KMS-11 (cell line): ENCODE measurements around the gene KIF16B.
"Not testable (repeated sequence)": the region's sequence is repeated elsewhere in the genome, so short reads cannot be mapped to it uniquely, and the experiment has no call there.

Experiments used
- H2AFZ ChIP-seq: fragments of 200-600 bp; sonication (generic); 2 replicates; pipeline ENCODE4 v1.6.1; 2016; ENCODE audit warnings: antibody characterized with exemption, mixed run types, low read depth
- H3K27ac ChIP-seq: fragments of 200-600 bp; sonication (generic); 2 replicates; pipeline ENCODE4 v1.6.1; 2016; ENCODE audit warnings: mild to moderate bottlenecking, mixed run types
- H3K27me3 ChIP-seq: fragments of 200-600 bp; sonication (generic); 2 replicates; pipeline ENCODE4 v1.6.1; 2017; ENCODE audit warnings: mild to moderate bottlenecking, low read depth, mixed run types, moderate library complexity; ENCODE audit not compliant: insufficient read depth
- H3K36me3 ChIP-seq: fragments of 200-600 bp; sonication (generic); 2 replicates; pipeline ENCODE4 v1.6.1; 2017; ENCODE audit warnings: mild to moderate bottlenecking, mixed run types; ENCODE audit not compliant: insufficient read depth
- H3K4me1 ChIP-seq: fragments of 200-600 bp; sonication (generic); 2 replicates; pipeline ENCODE4 v1.6.1; 2016; ENCODE audit warnings: mild to moderate bottlenecking, low read depth, mixed run types; ENCODE audit not compliant: poor library complexity, severe bottlenecking
- H3K4me2 ChIP-seq: fragments of 200-600 bp; sonication (generic); 2 replicates; pipeline ENCODE4 v1.7.0; 2016; ENCODE audit warnings: mild to moderate bottlenecking, mixed run types
- H3K4me3 ChIP-seq: fragments of 200-600 bp; sonication (generic); IDR thresholded peaks from 2 replicates; pipeline ENCODE4 v1.6.1; 2017; ENCODE audit warnings: low read depth, low read length, mixed read lengths; ENCODE audit not compliant: insufficient read depth
- H3K79me2 ChIP-seq: fragments of 200-600 bp; sonication (generic); 2 replicates; pipeline ENCODE4 v1.6.1; 2016; ENCODE audit warnings: low read depth, mixed run types; ENCODE audit not compliant: insufficient read depth
- H3K9ac ChIP-seq: fragments of 200-600 bp; sonication (generic); 2 replicates; pipeline ENCODE4 v1.6.1; 2016; ENCODE audit warnings: mild to moderate bottlenecking, mixed run types
- H4K20me1 ChIP-seq: fragments of 200-600 bp; sonication (generic); 2 replicates; pipeline ENCODE4 v1.6.1; 2016; ENCODE audit warnings: mild to moderate bottlenecking, mixed run types; ENCODE audit not compliant: insufficient read depth
- TF ChIP-seq, protein P1 (sequence below): fragments of 200-600 bp; sonication (generic); conservative IDR thresholded peaks from 2 replicates; pipeline ENCODE4 v1.6.1; 2017; ENCODE audit warnings: low read depth, mild to moderate bottlenecking, antibody characterized with exemption, low read length, moderate library complexity, mixed read lengths

Gene KIF16B

GRCh38 chr20:16596991-16597390 is 23.7 kb upstream of the KIF16B start:
- H3K4me2 ChIP-seq = no peak overlapping the region
- no peak overlapping the region for H3K9ac ChIP-seq
- TF ChIP-seq, protein P1, sequence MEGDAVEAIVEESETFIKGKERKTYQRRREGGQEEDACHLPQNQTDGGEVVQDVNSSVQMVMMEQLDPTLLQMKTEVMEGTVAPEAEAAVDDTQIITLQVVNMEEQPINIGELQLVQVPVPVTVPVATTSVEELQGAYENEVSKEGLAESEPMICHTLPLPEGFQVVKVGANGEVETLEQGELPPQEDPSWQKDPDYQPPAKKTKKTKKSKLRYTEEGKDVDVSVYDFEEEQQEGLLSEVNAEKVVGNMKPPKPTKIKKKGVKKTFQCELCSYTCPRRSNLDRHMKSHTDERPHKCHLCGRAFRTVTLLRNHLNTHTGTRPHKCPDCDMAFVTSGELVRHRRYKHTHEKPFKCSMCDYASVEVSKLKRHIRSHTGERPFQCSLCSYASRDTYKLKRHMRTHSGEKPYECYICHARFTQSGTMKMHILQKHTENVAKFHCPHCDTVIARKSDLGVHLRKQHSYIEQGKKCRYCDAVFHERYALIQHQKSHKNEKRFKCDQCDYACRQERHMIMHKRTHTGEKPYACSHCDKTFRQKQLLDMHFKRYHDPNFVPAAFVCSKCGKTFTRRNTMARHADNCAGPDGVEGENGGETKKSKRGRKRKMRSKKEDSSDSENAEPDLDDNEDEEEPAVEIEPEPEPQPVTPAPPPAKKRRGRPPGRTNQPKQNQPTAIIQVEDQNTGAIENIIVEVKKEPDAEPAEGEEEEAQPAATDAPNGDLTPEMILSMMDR = no peak
- H4K20me1 ChIP-seq = no peaks in the 10 kb centered on the region
- H3K4me1 ChIP-seq = no peaks in the 10 kb centered on the region
- H3K4me3 ChIP-seq = no peak overlapping the region
- H3K27ac ChIP-seq = no peak overlapping the region
- H3K36me3 ChIP-seq = no peaks in the 10 kb centered on the region
- no peak overlapping the region for H2AFZ ChIP-seq
- H3K79me2 ChIP-seq = no peaks in the 10 kb centered on the region
- H3K27me3 ChIP-seq = no peaks in the 10 kb centered on the region

DNA sequence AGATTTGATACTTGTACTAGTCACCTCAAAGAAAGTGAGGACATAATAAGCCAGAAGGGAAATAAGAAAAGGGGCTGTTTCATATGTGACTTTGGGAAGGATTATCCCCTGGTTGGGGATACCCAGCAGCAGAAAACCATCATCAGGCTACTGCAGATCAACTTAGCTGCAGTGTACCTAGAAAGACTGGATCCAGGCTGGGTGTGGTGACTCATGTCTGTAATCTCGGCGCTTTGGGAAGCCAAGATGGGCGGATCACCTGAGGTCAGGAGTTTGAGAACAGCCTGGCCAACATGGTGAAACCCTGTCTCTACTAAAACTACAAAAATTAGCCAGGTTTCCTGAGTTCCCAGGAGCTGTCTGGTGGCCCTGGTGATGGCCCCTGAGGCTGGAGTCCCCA is 23.2 kb upstream of the KIF16B start:
- not testable (repeated sequence) for H4K20me1 ChIP-seq, H3K36me3 ChIP-seq, H3K4me3 ChIP-seq, H3K27ac ChIP-seq, H2AFZ ChIP-seq, H3K4me1 ChIP-seq, H3K27me3 ChIP-seq, H3K79me2 ChIP-seq, H3K4me2 ChIP-seq, H3K9ac ChIP-seq

- Histone ChIP-seq H3K9ac (no peak overlapping the region), H3K36me3 (no peaks in the 10 kb centered on the region), H3K4me3 (no peak overlapping the region), H3K4me1 (no peaks in the 10 kb centered on the region), H3K79me2 (no peaks in the 10 kb centered on the region), H2AFZ (no peak overlapping the region), H3K4me2 (no peak overlapping the region), H4K20me1 (no peaks in the 10 kb centered on the region), H3K27me3 (no peaks in the 10 kb centered on the region), H3K27ac (no peak overlapping the region)
- TF ChIP-seq, protein P1 = no peak
Measured at GRCh38 chr20:16595376-16595775, 22.1 kb upstream of the KIF16B start.

DNA sequence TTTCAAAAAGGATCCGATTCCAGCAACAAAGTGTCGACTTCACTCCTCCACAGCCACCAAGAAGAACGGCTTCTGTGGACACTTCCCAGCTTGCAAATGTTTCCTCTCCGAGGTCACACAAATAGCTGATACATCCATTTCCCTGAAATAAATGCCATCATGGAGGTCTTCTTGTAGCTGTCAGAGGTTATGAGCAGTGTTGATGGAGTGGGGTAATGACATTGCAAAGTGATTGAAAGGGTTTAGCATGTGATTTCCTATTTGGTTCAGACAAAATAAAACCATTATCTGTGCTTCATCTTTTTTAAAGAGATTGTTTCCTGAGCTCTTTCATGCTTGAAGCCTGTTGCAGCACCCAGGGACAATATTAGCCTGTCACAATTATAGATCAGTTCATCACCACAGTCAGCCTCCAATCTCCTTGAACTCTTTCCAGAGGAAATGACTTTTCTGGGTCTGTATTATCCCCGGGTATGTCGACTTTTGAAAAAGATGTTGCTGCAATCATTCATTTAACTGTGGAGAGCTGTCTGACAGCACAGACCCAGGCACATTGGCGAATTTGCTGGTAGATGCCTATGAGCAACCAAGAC is 16.9 kb upstream of the KIF16B start:
- Histone ChIP-seq H3K27me3 (no peaks in the 10 kb centered on the region), H2AFZ (no peak overlapping the region), H3K27ac (no peak overlapping the region), H3K9ac (no peak overlapping the region), H3K4me1 (no peaks in the 10 kb centered on the region), H3K79me2 (no peaks in the 10 kb centered on the region), H3K36me3 (no peaks in the 10 kb centered on the region), H4K20me1 (no peaks in the 10 kb centered on the region), H3K4me3 (no peak overlapping the region), H3K4me2 (no peak overlapping the region)
- TF ChIP-seq, protein P1 = no peak

DNA sequence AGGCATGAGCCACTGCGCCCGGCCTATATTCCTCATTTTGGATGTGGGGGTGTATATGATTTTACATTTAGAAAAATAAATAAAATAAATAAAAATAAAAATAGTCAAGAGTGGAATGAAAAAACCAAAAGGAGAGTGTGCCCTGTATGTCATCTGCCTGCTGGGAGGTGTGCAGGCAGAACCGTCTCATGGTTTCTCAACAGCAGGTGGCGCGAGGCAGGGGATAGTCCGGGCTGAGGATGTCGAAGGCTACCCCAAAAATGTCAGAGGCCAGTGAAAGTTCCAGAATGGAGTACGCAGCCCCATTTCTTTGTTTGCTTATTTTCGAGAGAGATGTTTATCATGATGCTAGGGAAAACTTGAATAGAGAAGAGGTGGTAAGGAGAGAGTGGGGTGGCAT is 16.4 kb upstream of the KIF16B start:
- H3K9ac ChIP-seq = no peak overlapping the region
- no peaks in the 10 kb centered on the region for H3K4me1 ChIP-seq
- H3K4me2 ChIP-seq = no peak overlapping the region
- H3K36me3 ChIP-seq = no peaks in the 10 kb centered on the region
- H3K27ac ChIP-seq = no peak overlapping the region
- H2AFZ ChIP-seq = no peak overlapping the region
- H3K79me2 ChIP-seq = no peaks in the 10 kb centered on the region
- TF ChIP-seq, protein P1 = no peak
- H3K4me3 ChIP-seq = no peak overlapping the region
- no peaks in the 10 kb centered on the region for H3K27me3 ChIP-seq
- H4K20me1 ChIP-seq = no peaks in the 10 kb centered on the region
